ENCODE results near the gene SCFD2. TPM values are rescaled to one million over a fixed set of nuclear protein-coding genes. Genes with fewer than 3 reads are reported as not detected.

The SCFD2 gene
- total RNA-seq, 6 experiments from 2014 or later: 35.2 to 46.7 (median 41.5) TPM

DNA sequence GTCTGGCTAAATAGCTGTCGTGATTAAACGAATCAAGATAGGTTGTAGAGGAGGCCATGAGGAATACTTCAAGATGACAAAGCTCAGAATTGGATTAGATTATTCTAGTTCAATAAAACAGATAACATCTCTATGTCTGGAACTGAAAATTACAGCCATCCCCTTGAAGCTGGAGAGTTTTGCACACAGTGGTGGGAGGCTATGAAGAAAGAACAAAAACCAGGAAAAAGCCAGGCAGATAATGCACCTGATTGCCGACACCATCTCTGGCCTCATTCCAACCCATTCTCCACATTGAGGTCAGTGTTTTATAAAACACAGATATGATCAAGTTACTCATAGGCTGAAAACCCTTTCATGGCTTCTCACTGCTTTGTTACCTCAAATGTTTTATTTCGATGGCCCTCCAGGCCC lies 315.5 kb downstream of the SCFD2 start:
- Mint-ChIP-seq H3K4me3 (no peak overlapping the region), H3K4me1 (ENCODE audit: low read depth) (peaks cover 11% of the 10 kb centered on the region)
- TF ChIP-seq CTCF (IDR thresholded peaks at IDR 0.05): no peak

DNA sequence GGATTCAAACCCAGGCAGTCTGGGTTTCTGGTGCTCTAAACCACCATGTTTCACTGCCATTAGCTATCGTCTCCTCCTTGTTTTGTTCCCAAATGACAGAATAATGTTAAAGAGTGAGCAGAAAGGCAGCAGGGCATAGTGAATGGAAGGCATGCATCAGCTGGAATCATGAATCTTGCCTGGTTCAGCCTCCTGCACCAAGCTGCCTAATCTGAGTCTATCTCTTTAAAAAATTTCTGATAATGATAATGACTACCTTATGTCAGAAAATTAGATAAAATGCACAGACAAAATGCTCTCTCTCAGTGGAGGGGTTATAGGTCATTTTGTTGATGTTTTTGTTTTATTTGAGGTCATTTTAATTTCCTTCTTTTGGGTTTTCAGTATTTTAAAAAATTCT lies 316.3 kb downstream of the SCFD2 start:
- H3K27me3 Mint-ChIP-seq (ENCODE audit: insufficient read depth): no peaks in the 10 kb centered on the region; the same call in 1 of the 2 replicates
- no peak overlapping the region for H3K27ac Mint-ChIP-seq
- H3K9me3 Mint-ChIP-seq: no peaks in the 10 kb centered on the region
- TF ChIP-seq CTCF (IDR thresholded peaks at IDR 0.05): no peak
- DNase-seq: no peak
- 0 out of 2 replicates have a peak, but pooled peaks cover 6% of the 10 kb centered on the region for H3K4me1 Mint-ChIP-seq (ENCODE audit: low read depth)
- H3K36me3 Mint-ChIP-seq (ENCODE audit: low read depth): peaks cover 7% of the 10 kb centered on the region; the same call in 1 of the 2 replicates
- H3K4me3 Mint-ChIP-seq: no peak overlapping the region

More for the DNA sequence above, 315.5 kb downstream of the SCFD2 start:
- Mint-ChIP-seq H3K27me3 (ENCODE audit: insufficient read depth) (no peaks in the 10 kb centered on the region; the same call in 1 of the 2 replicates), H3K9me3 (no peaks in the 10 kb centered on the region), H3K36me3 (ENCODE audit: low read depth) (peaks cover 7% of the 10 kb centered on the region; the same call in 1 of the 2 replicates), H3K27ac (no peak overlapping the region)
- DNase-seq: no peak

- TF ChIP-seq CTCF (IDR thresholded peaks at IDR 0.05): no peak
- H3K27ac Mint-ChIP-seq: no peak overlapping the region
- no peaks in the 10 kb centered on the region for H3K9me3 Mint-ChIP-seq
- DNase-seq: no peak
- H3K27me3 Mint-ChIP-seq (ENCODE audit: insufficient read depth): no peaks in the 10 kb centered on the region; the same call in 1 of the 2 replicates
- H3K36me3 Mint-ChIP-seq (ENCODE audit: low read depth): no peaks in the 10 kb centered on the region
- H3K4me3 Mint-ChIP-seq: no peak overlapping the region
- peaks cover 18% of the 10 kb centered on the region for H3K4me1 Mint-ChIP-seq (ENCODE audit: low read depth)
These were observed 321.3 kb downstream of the SCFD2 start for GRCh38 chr4:53044651-53044960.

DNA sequence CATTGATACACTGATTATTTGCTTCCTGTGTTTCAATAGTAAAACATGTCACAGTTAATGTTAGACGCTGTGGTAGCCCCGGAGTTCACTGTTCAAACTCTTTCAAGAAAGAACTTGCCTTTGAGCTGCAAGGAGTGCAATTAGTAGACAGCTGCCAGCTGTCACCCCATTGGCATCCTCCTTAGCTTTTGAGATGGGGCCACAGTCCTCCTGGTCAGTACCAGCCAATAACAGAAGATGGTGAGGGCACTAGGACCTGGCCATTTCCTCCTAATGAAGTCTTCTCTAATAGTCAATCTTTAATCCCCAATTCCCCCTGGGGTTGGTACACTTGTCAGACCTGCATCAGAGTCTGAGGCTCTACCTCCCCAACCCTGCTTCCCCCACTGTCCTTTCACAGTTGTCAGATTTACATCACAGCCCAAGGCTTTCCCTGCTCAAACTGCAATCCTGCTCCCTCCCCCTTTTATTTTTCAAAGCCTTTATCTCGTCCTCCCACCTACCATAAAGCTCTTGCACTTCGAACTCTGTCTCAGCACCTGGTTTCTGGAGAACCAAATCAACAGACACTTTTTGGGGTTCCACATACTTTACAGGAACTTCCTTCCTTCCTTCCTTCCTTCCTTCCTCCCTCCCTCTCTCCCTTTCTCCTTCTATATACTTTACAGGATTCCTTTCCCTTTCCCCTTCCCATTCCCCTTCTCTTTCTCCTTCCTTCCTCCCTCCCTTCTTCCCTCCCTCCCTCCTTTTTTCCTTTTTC lies 321.8 kb downstream of the SCFD2 start:
- Mint-ChIP-seq H3K4me1 (ENCODE audit: low read depth) (peaks cover 23% of the 10 kb centered on the region), H3K4me3 (no peak overlapping the region), H3K36me3 (ENCODE audit: low read depth) (0 out of 2 replicates have a peak, but pooled peaks cover 5% of the 10 kb centered on the region), H3K27ac (no peak overlapping the region), H3K27me3 (ENCODE audit: insufficient read depth) (no peaks in the 10 kb centered on the region; the same call in 1 of the 2 replicates), H3K9me3 (no peaks in the 10 kb centered on the region)
- DNase-seq: no peak
- no peak for TF ChIP-seq CTCF (IDR thresholded peaks at IDR 0.05)

DNA sequence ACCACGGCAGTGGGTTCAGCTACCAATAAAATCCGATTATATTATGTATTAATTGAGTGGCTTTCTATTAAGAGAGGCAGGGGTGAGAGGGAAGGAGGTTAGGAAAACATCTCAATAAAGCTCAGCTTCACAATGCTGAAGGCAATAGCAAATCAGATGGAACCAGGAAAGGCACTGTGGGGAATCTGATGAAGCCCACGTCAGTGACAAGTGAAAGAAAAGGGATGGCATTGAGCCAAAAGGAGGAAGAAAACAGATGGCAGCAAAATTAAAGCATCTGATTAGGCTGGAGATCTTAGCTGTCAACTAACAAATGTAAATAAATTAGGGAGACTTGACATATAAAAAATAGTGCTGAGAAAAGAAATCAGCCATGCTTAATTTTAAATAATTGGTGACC lies 322.8 kb downstream of the SCFD2 start:
- Mint-ChIP-seq H3K4me3 (no peak overlapping the region), H3K9me3 (no peaks in the 10 kb centered on the region), H3K4me1 (ENCODE audit: low read depth) (peaks cover 25% of the 10 kb centered on the region), H3K27me3 (ENCODE audit: insufficient read depth) (no peaks in the 10 kb centered on the region; the same call in 1 of the 2 replicates), H3K27ac (no peak overlapping the region), H3K36me3 (ENCODE audit: low read depth) (0 out of 2 replicates have a peak, but pooled peaks cover 6% of the 10 kb centered on the region)
- no peak for DNase-seq
- no peak for TF ChIP-seq CTCF (IDR thresholded peaks at IDR 0.05)
